Sigmoid colon (tissue), 3 donors: ENCODE measurements around the gene B4GALT2.

ENCODE experiments used
- CTCF ChIP-seq, 4 experiments: fragments of 450-650 bp in 3 of 4; fragments of 200-600 bp in 1 of 4; IDR thresholded peaks; one replicate each; pipeline ENCODE4 v1.5.1; 2016 to 2019; ENCODE audit warnings: antibody characterized with exemption in 4 of 4, mild to moderate bottlenecking in 3 of 4, moderate library complexity in 2 of 4
- POLR2A ChIP-seq, 2 donors: fragments of 450-650 bp; IDR thresholded peaks; one replicate each; pipeline ENCODE4 v1.6.1; 2016; ENCODE audit warnings: antibody characterized with exemption in 2 of 2, mild to moderate bottlenecking in 2 of 2, moderate library complexity in 2 of 2

DNA sequence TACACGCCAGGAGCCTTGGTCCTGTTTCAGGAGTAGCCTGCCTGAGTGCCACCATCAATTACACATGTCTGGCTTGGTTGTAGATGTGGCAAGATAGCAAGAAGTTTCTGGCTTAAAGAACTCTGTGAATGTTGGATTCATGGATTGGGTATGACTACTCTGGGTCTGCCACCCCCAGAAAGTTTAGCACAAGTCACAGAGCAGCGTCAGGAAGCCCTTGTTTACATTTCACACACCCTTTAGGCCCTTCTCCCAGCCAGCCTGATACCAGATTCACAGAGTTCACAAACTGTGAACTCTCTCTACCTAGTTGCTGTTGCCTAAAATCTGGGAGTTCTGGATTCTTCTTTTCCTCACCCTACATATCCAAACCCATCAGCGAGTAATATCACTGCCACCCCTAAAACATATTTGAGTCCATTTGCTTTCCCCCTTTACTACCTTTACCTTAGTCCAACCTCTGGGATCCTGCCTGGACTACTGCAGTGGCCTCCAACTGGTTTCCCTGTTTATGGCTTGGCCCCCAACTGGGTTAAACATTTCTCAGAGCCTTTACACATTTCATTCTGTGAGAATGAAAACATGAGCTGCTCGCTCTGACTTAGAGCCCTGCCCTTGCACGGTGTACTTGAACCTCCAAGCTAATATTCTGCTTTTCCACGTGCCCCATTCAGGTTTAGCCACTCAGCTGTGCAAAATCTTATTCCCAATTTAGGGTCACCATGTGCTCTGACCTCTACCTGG is 8.3 kb downstream of the B4GALT2 start:
- TF ChIP-seq CTCF (IDR thresholded peaks at IDR 0.05) (no peak), POLR2A (IDR thresholded peaks at IDR 0.05) (no peak)
